ENCODE data around the gene PIK3R2. TPM values are rescaled to one million over a fixed set of nuclear protein-coding genes. Genes with fewer than 3 reads are reported as not detected.

PIK3R2 gene
- total RNA-seq, 1 experiment from 2014 or later = 37.6 TPM

- BruUV-seq (replicated peaks) = no TSS peak
- no peaks in the 10 kb centered on the region for H3K27me3 ChIP-seq (ENCODE audit: control insufficient read depth, insufficient read depth, low read length)
- ATAC-seq = no peak
- ChIA-PET POLR2A (no interaction called here), CTCF (no interaction called here)
- H3K4me1 ChIP-seq (ENCODE audit: control insufficient read depth, insufficient read depth, low read length) = no peaks in the 10 kb centered on the region
- intact Hi-C loops (cut with micrococcal nuclease; ENCODE audit: unreplicated experiment) (no loop called here), in situ Hi-C loops (cut with HindIII; ENCODE audit: low pct_unique_long_range_greater_than_20kb, low sequenced_read_pairs) (no loop called here)
- TF ChIP-seq SIN3A (IDR thresholded peaks at IDR 0.05; ENCODE audit: borderline replicate concordance, insufficient read depth, low read depth, low read length) (no peak), REST (IDR thresholded peaks at IDR 0.05; ENCODE audit: insufficient read depth in 1 of 2, low read depth in 2 of 2, low read length in 1 of 2) (no peak), CTCF (IDR thresholded peaks at IDR 0.05) (no peak), POLR2AphosphoS5 (IDR thresholded peaks at IDR 0.05; ENCODE audit: low read depth, low read length) (no peak), TCF7L2 (IDR thresholded peaks at IDR 0.05; ENCODE audit: low read depth, low read length) (no peak)
- H3K27ac ChIP-seq (ENCODE audit: low read length) = no peak overlapping the region
- H3K4me3 ChIP-seq (ENCODE audit: low read depth in 2 of 2, low read length in 2 of 2) = no peak overlapping the region
- no peaks in the 10 kb centered on the region for H3K36me3 ChIP-seq (ENCODE audit: control insufficient read depth, insufficient read depth, low read length)
- no peak for DNase-seq (ENCODE audit: low read depth, low spot score)
- H3K9me3 ChIP-seq (ENCODE audit: control insufficient read depth, insufficient read depth, low read depth, low read length) = no peaks in the 10 kb centered on the region
Measured at GRCh38 chr19:18135712-18136584, 17.0 kb upstream of the PIK3R2 start.

GRCh38 chr19:18137242-18137641 lies 15.7 kb upstream of the PIK3R2 start:
- ChIA-PET CTCF (no interaction called here), POLR2A (no interaction called here)
- H3K27me3 ChIP-seq (ENCODE audit: control insufficient read depth, insufficient read depth, low read length) = no peaks in the 10 kb centered on the region
- no peaks in the 10 kb centered on the region for H3K36me3 ChIP-seq (ENCODE audit: control insufficient read depth, insufficient read depth, low read length)
- no peaks in the 10 kb centered on the region for H3K4me1 ChIP-seq (ENCODE audit: control insufficient read depth, insufficient read depth, low read length)
- intact Hi-C loops (cut with micrococcal nuclease; ENCODE audit: unreplicated experiment) (no loop called here), in situ Hi-C loops (cut with HindIII; ENCODE audit: low pct_unique_long_range_greater_than_20kb, low sequenced_read_pairs) (no loop called here)
- no peak overlapping the region for H3K27ac ChIP-seq (ENCODE audit: low read length)
- no peak for DNase-seq (ENCODE audit: low read depth, low spot score)
- no peaks in the 10 kb centered on the region for H3K9me3 ChIP-seq (ENCODE audit: control insufficient read depth, insufficient read depth, low read depth, low read length)
- ATAC-seq = no peak
- TF ChIP-seq SIN3A (IDR thresholded peaks at IDR 0.05; ENCODE audit: borderline replicate concordance, insufficient read depth, low read depth, low read length) = no peak
- TF ChIP-seq REST (IDR thresholded peaks at IDR 0.05; ENCODE audit: insufficient read depth in 1 of 2, low read depth in 2 of 2, low read length in 1 of 2) = no peak
- no peak for TF ChIP-seq TCF7L2 (IDR thresholded peaks at IDR 0.05; ENCODE audit: low read depth, low read length)
- TF ChIP-seq CTCF (IDR thresholded peaks at IDR 0.05) = no peak
- TF ChIP-seq POLR2AphosphoS5 (IDR thresholded peaks at IDR 0.05; ENCODE audit: low read depth, low read length) = no peak
- no peak overlapping the region for H3K4me3 ChIP-seq (ENCODE audit: low read depth in 2 of 2, low read length in 2 of 2)
- BruUV-seq (replicated peaks) = no TSS peak

All from Panc1 (cell line).